Measurements from ENCODE around the gene SUPT6H.

GRCh38 chr17:28707339-28707720 is 45.3 kb downstream of the SUPT6H start:
- no peak for TF ChIP-seq DEAF1 (CRISPR knock-in tag; IDR thresholded peaks at IDR 0.05)
- TF ChIP-seq NR2F6 (CRISPR knock-in tag; IDR thresholded peaks at IDR 0.05) = no peak
- no peak for TF ChIP-seq NRF1 (conservative IDR thresholded peaks at IDR 0.05 in 1 of 2, IDR thresholded peaks at IDR 0.05 in 1 of 2)
- TF ChIP-seq BMI1 (IDR thresholded peaks at IDR 0.05; ENCODE audit: low read length) = no peak
- no peak for TF ChIP-seq PCBP2 (IDR thresholded peaks at IDR 0.05; ENCODE audit: low read depth, low read length, poor library complexity, severe bottlenecking)
- no peak for TF ChIP-seq TOE1 (IDR thresholded peaks at IDR 0.05; ENCODE audit: borderline replicate concordance)
- TF ChIP-seq TOE1 (CRISPR knock-in tag; IDR thresholded peaks at IDR 0.05; ENCODE audit: borderline replicate concordance, low read depth) = no peak
- no peak for TF ChIP-seq POLR2A (conservative IDR thresholded peaks at IDR 0.05)
- no peak for TF ChIP-seq CTCF (IDR thresholded peaks at IDR 0.05 in 2 of 3, conservative IDR thresholded peaks at IDR 0.05 in 1 of 3; ENCODE audit: insufficient read depth in 2 of 3, low read depth in 1 of 3, low read length in 3 of 3)
- TF ChIP-seq MITF (IDR thresholded peaks at IDR 0.05) = no peak
- no peak for TF ChIP-seq ZBED1 (IDR thresholded peaks at IDR 0.05)
- TF ChIP-seq HNRNPK (IDR thresholded peaks at IDR 0.05; ENCODE audit: low read depth, low read length, poor library complexity, severe bottlenecking) = no peak

Data from K562 (cell line).